GM12878 (cell line): ENCODE data around the gene BPI. TPM values are rescaled to one million over a fixed set of nuclear protein-coding genes. Genes with fewer than 3 reads are reported as not detected.

ENCODE experiments used
- ATAC-seq: fragments of 200-7000 bp; cut with Tn5 transposase; 3 replicates; pipeline ENCODE4 v1.9.1; 2020; ENCODE audit warnings: mild to moderate bottlenecking, moderate library complexity
- BruUV-seq: library from RNA; stranded (reverse); fragments of 400-500 nt; replicated peaks from 2 replicates; lab custom pipeline; 2021; lab: Mats Ljungman, UMichigan
- CTCF ChIA-PET: fragments of 300-600 bp; sonication (Branson Sonifier 250); formaldehyde crosslinking; extraction: SDS; loops from one replicate; lab custom pipeline; 2021; ENCODE audit warnings: inconsistent platforms; lab: Yijun Ruan, JAX
- POLR2A ChIA-PET: fragments of 350-600 bp; formaldehyde crosslinking; extraction: SDS; loops from one replicate; lab custom pipeline; 2021; ENCODE audit warnings: inconsistent platforms; lab: Charles Lee
- RAD21 ChIA-PET: fragments of 300-600 bp; sonication (Branson Sonifier 250); formaldehyde crosslinking; loops from one replicate; lab custom pipeline; 2023; ENCODE audit warnings: antibody characterized with exemption; ENCODE audit not compliant: unreplicated experiment; lab: Charles Lee
- SMC1A ChIA-PET: fragments of 300-600 bp; sonication (Branson Sonifier 250); formaldehyde crosslinking; loops from one replicate; lab custom pipeline; 2023; ENCODE audit not compliant: unreplicated experiment, uncharacterized antibody; lab: Charles Lee
- DNase-seq: peaks from one replicate; pipeline ENCODE4 v3.0.0-alpha.2; 2011; ENCODE audit warnings: low read depth, low spot score
- FAIRE-seq: peaks from 3 replicates; lab custom pipeline; 2011; peaks lifted over from hg19 to GRCh38; lab: Jason Lieb, UNC
- H2AFZ ChIP-seq: 2 replicates; pipeline ENCODE4 v1.6.0; 2011; ENCODE audit warnings: low read depth, low read length, control low read depth; ENCODE audit not compliant: control insufficient read depth
- H3K27ac ChIP-seq: 2 replicates; pipeline ENCODE4 v1.5.1; 2011; ENCODE audit warnings: control low read depth; ENCODE audit not compliant: control insufficient read depth, insufficient read depth
- H3K27me3 ChIP-seq, 2 experiments: replicated peaks in 1 of 2; 2 replicates each; pipeline versions ENCODE4 v1.6.0 to v1.6.1; 2011; ENCODE audit warnings: low read length in 1 of 2; ENCODE audit not compliant: control insufficient read depth in 2 of 2, insufficient read depth in 2 of 2
- H3K36me3 ChIP-seq, 2 experiments: 2 replicates each; pipeline ENCODE4 v1.5.1; 2011; ENCODE audit warnings: low read length in 1 of 2; ENCODE audit not compliant: control insufficient read depth in 2 of 2, insufficient read depth in 2 of 2
- H3K4me1 ChIP-seq: 2 replicates; pipeline ENCODE4 v1.6.1; 2011; ENCODE audit warnings: mild to moderate bottlenecking, low read length, moderate library complexity, mixed read lengths; ENCODE audit not compliant: control insufficient read depth, insufficient read depth
- H3K4me2 ChIP-seq: 2 replicates; pipeline ENCODE4 v1.6.0; 2011; ENCODE audit warnings: control low read depth; ENCODE audit not compliant: control insufficient read depth, insufficient read depth
- H3K4me3 ChIP-seq: fragments of 200-600 bp; sonication (generic); 2 replicates; pipeline ENCODE4 v1.5.1; 2016
- H3K79me2 ChIP-seq: 2 replicates; pipeline ENCODE4 v1.6.0; 2011; ENCODE audit warnings: low read length; ENCODE audit not compliant: control insufficient read depth, insufficient read depth
- H3K9ac ChIP-seq: 2 replicates; pipeline ENCODE4 v1.8.0; 2011; ENCODE audit warnings: low read length, control low read depth, mixed read lengths; ENCODE audit not compliant: control insufficient read depth, insufficient read depth
- H3K9me3 ChIP-seq: replicated peaks from 3 replicates; pipeline ENCODE4 v1.5.1; 2011; ENCODE audit warnings: mild to moderate bottlenecking, low read length; ENCODE audit not compliant: control insufficient read depth, insufficient read depth
- H4K20me1 ChIP-seq: 2 replicates; pipeline ENCODE4 v1.6.0; 2011; ENCODE audit not compliant: control insufficient read depth, insufficient read depth
- IRF5 ChIP-seq: fragments of 450-650 bp; IDR thresholded peaks from 2 replicates; pipeline ENCODE4 v1.6.1; 2017; ENCODE audit warnings: borderline replicate concordance
- MEF2A ChIP-seq: IDR thresholded peaks from 2 replicates; pipeline ENCODE4 v1.6.1; 2011; ENCODE audit warnings: low read depth, mild to moderate bottlenecking, low read length, moderate library complexity; ENCODE audit not compliant: insufficient read depth
- NFXL1 ChIP-seq: fragments of 450-650 bp; IDR thresholded peaks from 2 replicates; pipeline ENCODE4 v1.6.1; 2017; ENCODE audit warnings: antibody characterized with exemption, mild to moderate bottlenecking, borderline replicate concordance
- NR2F1 ChIP-seq: fragments of 450-650 bp; conservative IDR thresholded peaks from 2 replicates; pipeline ENCODE4 v1.6.1; 2017; ENCODE audit warnings: mild to moderate bottlenecking
- POLR2A ChIP-seq: IDR thresholded peaks from 2 replicates; pipeline ENCODE4 v1.6.1; 2011; ENCODE audit warnings: low read depth, mild to moderate bottlenecking, low read length
- RELA ChIP-seq: fragments of 450-650 bp; IDR thresholded peaks from 2 replicates; pipeline ENCODE4 v1.8.0; 2014; ENCODE audit warnings: borderline replicate concordance; ENCODE audit not compliant: partially characterized antibody
- SPI1 ChIP-seq: IDR thresholded peaks from 2 replicates; pipeline ENCODE4 v1.6.1; 2011; ENCODE audit warnings: low read depth, mild to moderate bottlenecking, low read length, moderate library complexity, borderline replicate concordance; ENCODE audit not compliant: insufficient read depth
- SRF ChIP-seq, 2 experiments: IDR thresholded peaks; 2 replicates each; pipeline ENCODE4 v1.6.1; 2011; ENCODE audit warnings: low read depth in 2 of 2, low read length in 2 of 2, mild to moderate bottlenecking in 1 of 2, moderate library complexity in 1 of 2
- TCF3 ChIP-seq: IDR thresholded peaks from 2 replicates; pipeline ENCODE4 v1.6.1; 2012; ENCODE audit warnings: low read depth, mild to moderate bottlenecking, low read length, borderline replicate concordance; ENCODE audit not compliant: insufficient read depth
- ZSCAN29 ChIP-seq: fragments of 450-650 bp; IDR thresholded peaks from 2 replicates; pipeline ENCODE4 v1.6.1; 2017; ENCODE audit warnings: mild to moderate bottlenecking, moderate library complexity
- ZZZ3 ChIP-seq: IDR thresholded peaks from 2 replicates; pipeline ENCODE4 v1.6.1; 2011; ENCODE audit warnings: low read depth; ENCODE audit not compliant: control insufficient read depth, insufficient read length
- WGBS: methylation state at CpG from one replicate; pipeline ENCODE4 v1.1.6; 2016; ENCODE audit warnings: low lambda C conversion rate; ENCODE audit not compliant: insufficient replicate concordance, insufficient coverage; ENCODE audit errors: missing lambda C conversion rate; 5-methylcytosine and 5-hydroxymethylcytosine counted together
- in situ Hi-C: fragments of 300-500 bp; cut with MboI; formaldehyde crosslinking; loops from 9 replicates; pipeline ENCODE4 v1.14.3; 2018; ENCODE audit warnings: mixed read lengths
- intact Hi-C: fragments of 100-400 bp; cut with micrococcal nuclease; formaldehyde crosslinking; loops from one replicate; pipeline ENCODE4 v1.14.2; 2022; ENCODE audit not compliant: unreplicated experiment
- polyA plus RNA-seq, 11 experiments: library from polyadenylated mRNA; depleted of rRNA in 4 of 11; unstranded in 6 of 11; stranded (reverse) in 5 of 11; fragments of >200 nt; fragmentation: Nextera tagmentation in 4 of 11; fragmentation: Illumina TruSeq in 1 of 11; extraction: Ambion mirVana in 4 of 11; extraction: Trizol in 1 of 11; gene quantifications; 1 replicate in 1 of 11; 2 replicates in 10 of 11; pipeline versions ENCODE4 v1.2.1 to v1.2.3, GENCODE V29; 2011 to 2016; ENCODE audit warnings: inconsistent platforms in 2 of 11, missing spikeins in 2 of 11, low read depth in 1 of 11
- total RNA-seq, 4 experiments: library from RNA; depleted of rRNA in 3 of 4; stranded (reverse); fragments of >200 nt in 3 of 4; fragmentation: Illumina TruSeq in 1 of 4; extraction: Trizol in 1 of 4; gene quantifications; 2 replicates each; pipeline versions ENCODE4 v1.2.1 to v1.2.3, GENCODE V29; 2013 to 2021
- TF ChIP-seq, protein P1 (sequence below): fragments of 450-650 bp; IDR thresholded peaks from 2 replicates; pipeline ENCODE4 v1.6.1; 2017; ENCODE audit warnings: mild to moderate bottlenecking, moderate library complexity

BPI gene
- total and polyA plus RNA-seq, 10 of the 15 experiments (the other 5 are each of a cell fraction or from before 2014, with no cell fraction given) = not detected

- Histone ChIP-seq H3K9me3 (no peaks in the 10 kb centered on the region), H2AFZ (no peak overlapping the region), H3K79me2 (no peaks in the 10 kb centered on the region), H3K4me1 (no peaks in the 10 kb centered on the region), H4K20me1 (no peaks in the 10 kb centered on the region), H3K4me3 (no peak overlapping the region), H3K4me2 (no peak overlapping the region), H3K9ac (no peak overlapping the region), H3K27me3 (peaks cover 9% of the 10 kb centered on the region in 2 experiments; a peak in 3 of 4 replicates), H3K36me3 (no peaks in the 10 kb centered on the region), H3K27ac (no peak overlapping the region)
- intact Hi-C loops (no loop called here), in situ Hi-C loops (no loop called here)
- no peak for ATAC-seq
- no peak for DNase-seq
- no TSS peak for BruUV-seq
- SMC1A ChIA-PET = no interaction called here
- no peak for TF ChIP-seq POLR2A
- no peak for TF ChIP-seq SPI1
- no peak for TF ChIP-seq IRF5
- TF ChIP-seq, protein P1, sequence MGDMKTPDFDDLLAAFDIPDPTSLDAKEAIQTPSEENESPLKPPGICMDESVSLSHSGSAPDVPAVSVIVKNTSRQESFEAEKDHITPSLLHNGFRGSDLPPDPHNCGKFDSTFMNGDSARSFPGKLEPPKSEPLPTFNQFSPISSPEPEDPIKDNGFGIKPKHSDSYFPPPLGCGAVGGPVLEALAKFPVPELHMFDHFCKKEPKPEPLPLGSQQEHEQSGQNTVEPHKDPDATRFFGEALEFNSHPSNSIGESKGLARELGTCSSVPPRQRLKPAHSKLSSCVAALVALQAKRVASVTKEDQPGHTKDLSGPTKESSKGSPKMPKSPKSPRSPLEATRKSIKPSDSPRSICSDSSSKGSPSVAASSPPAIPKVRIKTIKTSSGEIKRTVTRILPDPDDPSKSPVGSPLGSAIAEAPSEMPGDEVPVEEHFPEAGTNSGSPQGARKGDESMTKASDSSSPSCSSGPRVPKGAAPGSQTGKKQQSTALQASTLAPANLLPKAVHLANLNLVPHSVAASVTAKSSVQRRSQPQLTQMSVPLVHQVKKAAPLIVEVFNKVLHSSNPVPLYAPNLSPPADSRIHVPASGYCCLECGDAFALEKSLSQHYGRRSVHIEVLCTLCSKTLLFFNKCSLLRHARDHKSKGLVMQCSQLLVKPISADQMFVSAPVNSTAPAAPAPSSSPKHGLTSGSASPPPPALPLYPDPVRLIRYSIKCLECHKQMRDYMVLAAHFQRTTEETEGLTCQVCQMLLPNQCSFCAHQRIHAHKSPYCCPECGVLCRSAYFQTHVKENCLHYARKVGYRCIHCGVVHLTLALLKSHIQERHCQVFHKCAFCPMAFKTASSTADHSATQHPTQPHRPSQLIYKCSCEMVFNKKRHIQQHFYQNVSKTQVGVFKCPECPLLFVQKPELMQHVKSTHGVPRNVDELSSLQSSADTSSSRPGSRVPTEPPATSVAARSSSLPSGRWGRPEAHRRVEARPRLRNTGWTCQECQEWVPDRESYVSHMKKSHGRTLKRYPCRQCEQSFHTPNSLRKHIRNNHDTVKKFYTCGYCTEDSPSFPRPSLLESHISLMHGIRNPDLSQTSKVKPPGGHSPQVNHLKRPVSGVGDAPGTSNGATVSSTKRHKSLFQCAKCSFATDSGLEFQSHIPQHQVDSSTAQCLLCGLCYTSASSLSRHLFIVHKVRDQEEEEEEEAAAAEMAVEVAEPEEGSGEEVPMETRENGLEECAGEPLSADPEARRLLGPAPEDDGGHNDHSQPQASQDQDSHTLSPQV = no peak
- TF ChIP-seq TCF3 = no peak
- TF ChIP-seq NFXL1 = no peak
- TF ChIP-seq MEF2A = no peak
- no peak for TF ChIP-seq NR2F1
- no peak for TF ChIP-seq ZZZ3
- TF ChIP-seq RELA = no peak
- TF ChIP-seq SRF (IDR thresholded peaks at IDR 0.05; ENCODE audit: low read depth in 2 of 2, low read length in 2 of 2) = no peak
- TF ChIP-seq ZSCAN29 = no peak
- CTCF ChIA-PET = interaction anchor here (0.7 to 1.6 kb wide), 2 partner anchors 19 to 146 kb away, joined by 3 to 4 read pairs; no protein-coding TSS in a partner anchor
- RAD21 ChIA-PET = no interaction called here
- POLR2A ChIA-PET = interaction anchor here (0.6 kb wide), 1 partner anchor 112 kb away, joined by 3 read pairs; no protein-coding TSS in a partner anchor
- no peak for FAIRE-seq
- WGBS = 16% methylated on average over 6 of the region's 6 CpGs
These were observed 41.0 kb upstream of the BPI start for GRCh38 chr20:38262931-38263330.
